ENCODE measurements around the gene USF1.

- TF ChIP-seq, protein P1, sequence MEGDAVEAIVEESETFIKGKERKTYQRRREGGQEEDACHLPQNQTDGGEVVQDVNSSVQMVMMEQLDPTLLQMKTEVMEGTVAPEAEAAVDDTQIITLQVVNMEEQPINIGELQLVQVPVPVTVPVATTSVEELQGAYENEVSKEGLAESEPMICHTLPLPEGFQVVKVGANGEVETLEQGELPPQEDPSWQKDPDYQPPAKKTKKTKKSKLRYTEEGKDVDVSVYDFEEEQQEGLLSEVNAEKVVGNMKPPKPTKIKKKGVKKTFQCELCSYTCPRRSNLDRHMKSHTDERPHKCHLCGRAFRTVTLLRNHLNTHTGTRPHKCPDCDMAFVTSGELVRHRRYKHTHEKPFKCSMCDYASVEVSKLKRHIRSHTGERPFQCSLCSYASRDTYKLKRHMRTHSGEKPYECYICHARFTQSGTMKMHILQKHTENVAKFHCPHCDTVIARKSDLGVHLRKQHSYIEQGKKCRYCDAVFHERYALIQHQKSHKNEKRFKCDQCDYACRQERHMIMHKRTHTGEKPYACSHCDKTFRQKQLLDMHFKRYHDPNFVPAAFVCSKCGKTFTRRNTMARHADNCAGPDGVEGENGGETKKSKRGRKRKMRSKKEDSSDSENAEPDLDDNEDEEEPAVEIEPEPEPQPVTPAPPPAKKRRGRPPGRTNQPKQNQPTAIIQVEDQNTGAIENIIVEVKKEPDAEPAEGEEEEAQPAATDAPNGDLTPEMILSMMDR (IDR thresholded peaks at IDR 0.05) = no peak
- TF ChIP-seq EP300 (IDR thresholded peaks at IDR 0.05) (no peak), POLR2A (IDR thresholded peaks at IDR 0.05) (no peak), POLR2AphosphoS5 (IDR thresholded peaks at IDR 0.05) (no peak)
Observed at GRCh38 chr1:161037661-161038522, 7.9 kb downstream of the USF1 start.
